Measurements from ENCODE around the gene FNDC3A. TPM values are rescaled to one million over a fixed set of nuclear protein-coding genes. Genes with fewer than 3 reads are reported as not detected.

Gene FNDC3A
- total and polyA plus RNA-seq, 4 donors: 14.9 to 70.2 (median 47.3) TPM

- DNase-seq: no peak
- ATAC-seq (ENCODE audit: low FRiP score): no peak
- 95 to 96% methylated on average over 2 of the region's 2 CpGs for WGBS, 2 donors
- H3K36me3 ChIP-seq (ENCODE audit: control insufficient read depth in 1 of 2, insufficient read depth in 2 of 2, low read length in 1 of 2): no peaks in the 10 kb centered on the region
- intact Hi-C loops (cut with DNase I): no loop called here
- H3K4me3 ChIP-seq (ENCODE audit: low read length in 2 of 2): no peak overlapping the region
- H3K27me3 ChIP-seq (ENCODE audit: control insufficient read depth in 1 of 2, insufficient read depth in 2 of 2, low read length in 1 of 2): no peaks in the 10 kb centered on the region
- H3K9me3 ChIP-seq (ENCODE audit: control insufficient read depth, low read length): no peaks in the 10 kb centered on the region
- no peak overlapping the region for H3K27ac ChIP-seq (ENCODE audit: low read depth in 1 of 2, low read length in 2 of 2)
- H3K4me1 ChIP-seq (ENCODE audit: control insufficient read depth in 1 of 2, insufficient read depth in 2 of 2, low read length in 2 of 2): no peaks in the 10 kb centered on the region
Measured at GRCh38 chr13:48946163-48946562, 29.5 kb upstream of the FNDC3A start.

- Histone ChIP-seq H3K4me3 (ENCODE audit: low read length in 2 of 2) (no peak overlapping the region), H3K27me3 (ENCODE audit: control insufficient read depth in 1 of 2, insufficient read depth in 2 of 2, low read length in 1 of 2) (no peaks in the 10 kb centered on the region), H3K9me3 (ENCODE audit: control insufficient read depth, low read length) (no peaks in the 10 kb centered on the region), H3K27ac (ENCODE audit: low read depth in 1 of 2, low read length in 2 of 2) (no peak overlapping the region), H3K36me3 (ENCODE audit: control insufficient read depth in 1 of 2, insufficient read depth in 2 of 2, low read length in 1 of 2) (no peaks in the 10 kb centered on the region), H3K4me1 (ENCODE audit: control insufficient read depth in 1 of 2, insufficient read depth in 2 of 2, low read length in 2 of 2) (no peaks in the 10 kb centered on the region)
- intact Hi-C loops (cut with DNase I): no loop called here
- ATAC-seq (ENCODE audit: low FRiP score) (no peak), DNase-seq (no peak)
- WGBS, 2 donors: 27 to 28% methylated on average over 4 of the region's 4 CpGs
Measured at GRCh38 chr13:48949566-48950500, 25.9 kb upstream of the FNDC3A start.

GRCh38 chr13:48950501-48950875, 25.2 kb upstream of the FNDC3A start:
- no peak for ATAC-seq (ENCODE audit: low FRiP score)
- no peak overlapping the region for H3K27ac ChIP-seq (ENCODE audit: low read depth in 1 of 2, low read length in 2 of 2)

GRCh38 chr13:48954081-48954480, 21.6 kb upstream of the FNDC3A start:
- H3K36me3 ChIP-seq (ENCODE audit: control insufficient read depth in 1 of 2, insufficient read depth in 2 of 2, low read length in 1 of 2): no peaks in the 10 kb centered on the region
- H3K27ac ChIP-seq (ENCODE audit: low read depth in 1 of 2, low read length in 2 of 2): peak overlapping the region in 1 of 2 donors; percentile 8
- no peaks in the 10 kb centered on the region for H3K9me3 ChIP-seq (ENCODE audit: control insufficient read depth, low read length)
- H3K4me1 ChIP-seq (ENCODE audit: control insufficient read depth in 1 of 2, insufficient read depth in 2 of 2, low read length in 2 of 2): no peaks in the 10 kb centered on the region
- peak; percentile 54 for ATAC-seq (ENCODE audit: low FRiP score)
- no peak overlapping the region for H3K4me3 ChIP-seq (ENCODE audit: low read length in 2 of 2)
- 3 to 5% methylated on average over 6 of the region's 6 CpGs for WGBS, 2 donors
- no peak for DNase-seq
- no peaks in the 10 kb centered on the region for H3K27me3 ChIP-seq (ENCODE audit: control insufficient read depth in 1 of 2, insufficient read depth in 2 of 2, low read length in 1 of 2)
- intact Hi-C loops (cut with DNase I): no loop called here

More at GRCh38 chr13:48950501-48950875, 25.2 kb upstream of the FNDC3A start:
- Histone ChIP-seq H3K27me3 (ENCODE audit: control insufficient read depth in 1 of 2, insufficient read depth in 2 of 2, low read length in 1 of 2) (no peaks in the 10 kb centered on the region), H3K4me1 (ENCODE audit: control insufficient read depth in 1 of 2, insufficient read depth in 2 of 2, low read length in 2 of 2) (no peaks in the 10 kb centered on the region), H3K36me3 (ENCODE audit: control insufficient read depth in 1 of 2, insufficient read depth in 2 of 2, low read length in 1 of 2) (no peaks in the 10 kb centered on the region), H3K4me3 (ENCODE audit: low read length in 2 of 2) (no peak overlapping the region), H3K9me3 (ENCODE audit: control insufficient read depth, low read length) (no peaks in the 10 kb centered on the region)
- WGBS, 2 donors: 94 to 96% methylated on average over 1 of the region's 1 CpG
- intact Hi-C loops (cut with DNase I): no loop called here
- no peak for DNase-seq

GRCh38 chr13:48955536-48955935, 20.2 kb upstream of the FNDC3A start:
- DNase-seq: no peak
- H3K9me3 ChIP-seq (ENCODE audit: control insufficient read depth, low read length): no peaks in the 10 kb centered on the region
- H3K27ac ChIP-seq (ENCODE audit: low read depth in 1 of 2, low read length in 2 of 2): no peak overlapping the region
- intact Hi-C loops (cut with DNase I): no loop called here
- no peaks in the 10 kb centered on the region for H3K4me1 ChIP-seq (ENCODE audit: control insufficient read depth in 1 of 2, insufficient read depth in 2 of 2, low read length in 2 of 2)
- no peaks in the 10 kb centered on the region for H3K36me3 ChIP-seq (ENCODE audit: control insufficient read depth in 1 of 2, insufficient read depth in 2 of 2, low read length in 1 of 2)
- no peaks in the 10 kb centered on the region for H3K27me3 ChIP-seq (ENCODE audit: control insufficient read depth in 1 of 2, insufficient read depth in 2 of 2, low read length in 1 of 2)
- H3K4me3 ChIP-seq (ENCODE audit: low read length in 2 of 2): no peak overlapping the region
- 75 to 97% methylated on average over 2 of the region's 2 CpGs for WGBS, 2 donors
- no peak for ATAC-seq (ENCODE audit: low FRiP score)

- Histone ChIP-seq H3K9me3 (ENCODE audit: control insufficient read depth, low read length) (no peaks in the 10 kb centered on the region), H3K4me3 (ENCODE audit: low read length in 2 of 2) (no peak overlapping the region), H3K27ac (ENCODE audit: low read depth in 1 of 2, low read length in 2 of 2) (no peak overlapping the region), H3K36me3 (ENCODE audit: control insufficient read depth in 1 of 2, insufficient read depth in 2 of 2, low read length in 1 of 2) (no peaks in the 10 kb centered on the region), H3K27me3 (ENCODE audit: control insufficient read depth in 1 of 2, insufficient read depth in 2 of 2, low read length in 1 of 2) (no peaks in the 10 kb centered on the region), H3K4me1 (ENCODE audit: control insufficient read depth in 1 of 2, insufficient read depth in 2 of 2, low read length in 2 of 2) (no peaks in the 10 kb centered on the region)
- no peak for ATAC-seq (ENCODE audit: low FRiP score)
- WGBS, 2 donors: 94 to 95% methylated on average over 2 of the region's 2 CpGs
- intact Hi-C loops (cut with DNase I): no loop called here
- no peak for DNase-seq
Measured at GRCh38 chr13:48961379-48961778, 14.3 kb upstream of the FNDC3A start.

- no peak for DNase-seq
Measured at GRCh38 chr13:48962281-48962680, 13.4 kb upstream of the FNDC3A start.

GRCh38 chr13:48965736-48966135, 10.0 kb upstream of the FNDC3A start:
- intact Hi-C loops (cut with DNase I): no loop called here
- Histone ChIP-seq H3K4me1 (ENCODE audit: control insufficient read depth in 1 of 2, insufficient read depth in 2 of 2, low read length in 2 of 2) (no peaks in the 10 kb centered on the region), H3K36me3 (ENCODE audit: control insufficient read depth in 1 of 2, insufficient read depth in 2 of 2, low read length in 1 of 2) (no peaks in the 10 kb centered on the region), H3K9me3 (ENCODE audit: control insufficient read depth, low read length) (no peaks in the 10 kb centered on the region), H3K27me3 (ENCODE audit: control insufficient read depth in 1 of 2, insufficient read depth in 2 of 2, low read length in 1 of 2) (no peaks in the 10 kb centered on the region), H3K27ac (ENCODE audit: low read depth in 1 of 2, low read length in 2 of 2) (no peak overlapping the region), H3K4me3 (ENCODE audit: low read length in 2 of 2) (no peak overlapping the region)
- 50 to 53% methylated on average over 2 of the region's 2 CpGs for WGBS, 2 donors
- ATAC-seq (ENCODE audit: low FRiP score) (no peak), DNase-seq (no peak)

More at GRCh38 chr13:48962281-48962680, 13.4 kb upstream of the FNDC3A start:
- Histone ChIP-seq H3K36me3 (ENCODE audit: control insufficient read depth in 1 of 2, insufficient read depth in 2 of 2, low read length in 1 of 2) (no peaks in the 10 kb centered on the region), H3K27me3 (ENCODE audit: control insufficient read depth in 1 of 2, insufficient read depth in 2 of 2, low read length in 1 of 2) (no peaks in the 10 kb centered on the region), H3K9me3 (ENCODE audit: control insufficient read depth, low read length) (no peaks in the 10 kb centered on the region), H3K4me1 (ENCODE audit: control insufficient read depth in 1 of 2, insufficient read depth in 2 of 2, low read length in 2 of 2) (no peaks in the 10 kb centered on the region), H3K4me3 (ENCODE audit: low read length in 2 of 2) (no peak overlapping the region), H3K27ac (ENCODE audit: low read depth in 1 of 2, low read length in 2 of 2) (no peak overlapping the region)
- no peak for ATAC-seq (ENCODE audit: low FRiP score)
- WGBS, 2 donors: 72 to 75% methylated on average over 4 of the region's 4 CpGs
- intact Hi-C loops (cut with DNase I): no loop called here

- no peaks in the 10 kb centered on the region for H3K36me3 ChIP-seq (ENCODE audit: control insufficient read depth in 1 of 2, insufficient read depth in 2 of 2, low read length in 1 of 2)
- ATAC-seq (ENCODE audit: low FRiP score): no peak
- 99 to 100% methylated on average over 1 of the region's 1 CpG for WGBS, 2 donors
- H3K27me3 ChIP-seq (ENCODE audit: control insufficient read depth in 1 of 2, insufficient read depth in 2 of 2, low read length in 1 of 2): no peaks in the 10 kb centered on the region
- H3K4me1 ChIP-seq (ENCODE audit: control insufficient read depth in 1 of 2, insufficient read depth in 2 of 2, low read length in 2 of 2): no peaks in the 10 kb centered on the region
- H3K9me3 ChIP-seq (ENCODE audit: control insufficient read depth, low read length): no peaks in the 10 kb centered on the region
- intact Hi-C loops (cut with DNase I): loop anchor here (10.0 kb wide), 2 partner anchors 145 to 155 kb away; no protein-coding TSS in a partner anchor
- H3K4me3 ChIP-seq (ENCODE audit: low read length in 2 of 2): no peak overlapping the region
- H3K27ac ChIP-seq (ENCODE audit: low read depth in 1 of 2, low read length in 2 of 2): no peak overlapping the region
- DNase-seq: no peak
Measured at GRCh38 chr13:48969685-48970084, 6.0 kb upstream of the FNDC3A start.
